SU-DHL-6 (cell line): Measurements from ENCODE around the gene TRIM9.

Experiments
- CTCF ChIP-seq: fragments of 200-600 bp; sonication (generic); IDR thresholded peaks from one replicate; pipeline ENCODE4 v1.5.1; 2017; ENCODE audit warnings: antibody characterized with exemption, mild to moderate bottlenecking, low read length, moderate library complexity; ENCODE audit not compliant: insufficient read depth, poor library complexity, severe bottlenecking
- EZH2phosphoT487 ChIP-seq: fragments of 200-600 bp; sonication (generic), shearing (Covaris generic); conservative IDR thresholded peaks from 2 replicates; pipeline ENCODE4 v1.6.1; 2018; ENCODE audit warnings: mild to moderate bottlenecking, antibody characterized with exemption, low read length, moderate library complexity, mixed read lengths

GRCh38 chr14:50937800-50938199, 157.1 kb downstream of the TRIM9 start:
- no peak for TF ChIP-seq EZH2phosphoT487
- TF ChIP-seq CTCF = no peak
